GM12891 (cell line): ENCODE results near the gene APOB. TPM values are rescaled to one million over a fixed set of nuclear protein-coding genes. Genes with fewer than 3 reads are reported as not detected.
A peak's percentile ranks its signal among the peaks of the same experiment; 100 is the strongest.

Source experiments
- DNase-seq: peaks from one replicate; pipeline ENCODE4 v3.0.0; 2011; ENCODE audit warnings: low spot score; ENCODE audit not compliant: insufficient read length
- FAIRE-seq: peaks from 2 replicates; lab custom pipeline; 2011; peaks lifted over from hg19 to GRCh38; lab: Jason Lieb, UNC
- PAX5 ChIP-seq: IDR thresholded peaks from 2 replicates; pipeline ENCODE4 v1.6.1; 2011; ENCODE audit warnings: low read length, moderate library complexity, mild to moderate bottlenecking; ENCODE audit not compliant: insufficient read depth, severe bottlenecking
- POLR2A ChIP-seq: IDR thresholded peaks from 2 replicates; pipeline ENCODE4 v1.6.1; 2011; ENCODE audit warnings: low read depth, low read length, control low read depth
- POLR2AphosphoS5 ChIP-seq: IDR thresholded peaks from 2 replicates; pipeline ENCODE4 v1.6.1; 2011; ENCODE audit warnings: low read depth, low read length, control low read depth
- POU2F2 ChIP-seq: IDR thresholded peaks from 2 replicates; pipeline ENCODE4 v1.6.1; 2011; ENCODE audit warnings: low read depth, mild to moderate bottlenecking, control low read depth, low read length, moderate library complexity
- SPI1 ChIP-seq: IDR thresholded peaks from 2 replicates; pipeline ENCODE4 v1.6.1; 2011; ENCODE audit warnings: low read depth, low read length, control low read depth
- TAF1 ChIP-seq: IDR thresholded peaks from 2 replicates; pipeline ENCODE4 v1.6.1; 2011; ENCODE audit warnings: low read depth, low read length, control low read depth
- polyA plus RNA-seq: library from polyadenylated mRNA; unstranded; fragments of >200 nt; gene quantifications from one replicate; pipeline ENCODE4 v1.2.1, GENCODE V29; 2012; ENCODE audit warnings: low read depth, missing spikeins, inconsistent platforms; ENCODE audit not compliant: missing spikeins

Gene APOB, protein sequence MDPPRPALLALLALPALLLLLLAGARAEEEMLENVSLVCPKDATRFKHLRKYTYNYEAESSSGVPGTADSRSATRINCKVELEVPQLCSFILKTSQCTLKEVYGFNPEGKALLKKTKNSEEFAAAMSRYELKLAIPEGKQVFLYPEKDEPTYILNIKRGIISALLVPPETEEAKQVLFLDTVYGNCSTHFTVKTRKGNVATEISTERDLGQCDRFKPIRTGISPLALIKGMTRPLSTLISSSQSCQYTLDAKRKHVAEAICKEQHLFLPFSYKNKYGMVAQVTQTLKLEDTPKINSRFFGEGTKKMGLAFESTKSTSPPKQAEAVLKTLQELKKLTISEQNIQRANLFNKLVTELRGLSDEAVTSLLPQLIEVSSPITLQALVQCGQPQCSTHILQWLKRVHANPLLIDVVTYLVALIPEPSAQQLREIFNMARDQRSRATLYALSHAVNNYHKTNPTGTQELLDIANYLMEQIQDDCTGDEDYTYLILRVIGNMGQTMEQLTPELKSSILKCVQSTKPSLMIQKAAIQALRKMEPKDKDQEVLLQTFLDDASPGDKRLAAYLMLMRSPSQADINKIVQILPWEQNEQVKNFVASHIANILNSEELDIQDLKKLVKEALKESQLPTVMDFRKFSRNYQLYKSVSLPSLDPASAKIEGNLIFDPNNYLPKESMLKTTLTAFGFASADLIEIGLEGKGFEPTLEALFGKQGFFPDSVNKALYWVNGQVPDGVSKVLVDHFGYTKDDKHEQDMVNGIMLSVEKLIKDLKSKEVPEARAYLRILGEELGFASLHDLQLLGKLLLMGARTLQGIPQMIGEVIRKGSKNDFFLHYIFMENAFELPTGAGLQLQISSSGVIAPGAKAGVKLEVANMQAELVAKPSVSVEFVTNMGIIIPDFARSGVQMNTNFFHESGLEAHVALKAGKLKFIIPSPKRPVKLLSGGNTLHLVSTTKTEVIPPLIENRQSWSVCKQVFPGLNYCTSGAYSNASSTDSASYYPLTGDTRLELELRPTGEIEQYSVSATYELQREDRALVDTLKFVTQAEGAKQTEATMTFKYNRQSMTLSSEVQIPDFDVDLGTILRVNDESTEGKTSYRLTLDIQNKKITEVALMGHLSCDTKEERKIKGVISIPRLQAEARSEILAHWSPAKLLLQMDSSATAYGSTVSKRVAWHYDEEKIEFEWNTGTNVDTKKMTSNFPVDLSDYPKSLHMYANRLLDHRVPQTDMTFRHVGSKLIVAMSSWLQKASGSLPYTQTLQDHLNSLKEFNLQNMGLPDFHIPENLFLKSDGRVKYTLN (N-terminal part only)
- polyA plus RNA-seq, result not detected

GRCh38 chr2:21043744-21044532 is at the start of gene APOB:
APOB (minus strand) TSS chr2:21044073; CDS start chr2:21043945, 128 bp downstream.
- FAIRE-seq, result no peak
- TF ChIP-seq TAF1 (no peak), SPI1 (no peak), PAX5 (no peak), POU2F2 (no peak), POLR2AphosphoS5 (no peak), POLR2A (no peak)
- no peak for DNase-seq

DNA sequence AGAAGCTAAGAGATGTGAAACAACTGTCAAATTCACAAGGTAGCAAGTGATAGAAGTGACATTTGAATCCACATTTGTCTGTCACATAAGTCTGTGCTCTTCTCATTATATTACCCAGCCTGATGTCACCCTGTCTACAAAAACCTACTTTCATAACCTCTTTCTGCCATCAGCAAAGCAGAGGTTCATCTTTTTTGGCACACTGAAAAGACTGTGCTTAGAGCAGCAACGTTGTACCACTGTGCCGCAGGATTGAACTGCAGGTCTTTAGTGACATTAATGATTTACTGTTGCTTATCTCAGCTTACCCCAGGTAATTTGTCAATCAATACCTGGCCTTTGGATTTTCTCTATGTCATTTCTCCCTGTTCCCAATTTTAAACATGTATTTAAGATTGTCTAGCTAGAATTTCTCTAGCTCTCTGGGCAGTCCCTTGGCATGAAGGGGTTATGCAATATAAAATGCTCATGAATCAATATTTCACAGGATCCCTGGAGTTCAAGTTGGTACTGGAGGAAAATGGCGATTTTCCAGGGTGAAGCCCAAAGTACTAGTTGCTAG is 48.5 kb upstream of the APOB start:
- no peak for TF ChIP-seq POU2F2
- TF ChIP-seq TAF1, result no peak
- no peak for TF ChIP-seq POLR2A
- TF ChIP-seq POLR2AphosphoS5, result no peak
- no peak for TF ChIP-seq SPI1
- TF ChIP-seq PAX5, result no peak
- DNase-seq, result no peak
- no peak for FAIRE-seq

- FAIRE-seq, result no peak
- TF ChIP-seq POLR2A (no peak), PAX5 (no peak), POLR2AphosphoS5 (no peak), TAF1 (no peak), POU2F2 (no peak), SPI1 (no peak)
- DNase-seq, result no peak
These were observed 40.5 kb upstream of the APOB start for GRCh38 chr2:21084401-21084800.

DNA sequence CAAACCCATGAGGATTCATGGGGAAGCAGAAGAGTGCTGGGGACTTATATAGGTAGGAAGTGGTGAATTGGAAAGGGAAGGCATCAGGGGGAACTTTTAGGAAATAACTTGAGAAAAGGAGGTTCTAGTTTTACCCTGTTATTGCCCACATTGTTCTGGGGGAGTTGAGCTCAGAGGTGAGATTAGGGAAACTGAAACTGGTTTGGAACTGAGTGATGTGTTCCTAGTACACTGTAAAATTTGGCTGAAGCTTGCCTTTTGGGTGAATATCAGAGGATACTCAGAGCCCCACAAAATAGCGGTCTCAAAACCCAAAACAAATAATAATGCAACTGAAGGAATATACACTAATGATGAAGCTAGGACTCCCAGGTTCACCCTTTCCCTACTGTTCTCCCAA is 39.6 kb upstream of the APOB start:
- no peak for FAIRE-seq
- DNase-seq, result no peak
- TF ChIP-seq POLR2AphosphoS5, result no peak
- TF ChIP-seq PAX5, result no peak
- TF ChIP-seq SPI1, result no peak
- TF ChIP-seq POLR2A, result no peak
- TF ChIP-seq POU2F2, result no peak
- no peak for TF ChIP-seq TAF1

- FAIRE-seq, result no peak
- TF ChIP-seq PAX5 (no peak), POLR2AphosphoS5 (no peak), POU2F2 (no peak), TAF1 (no peak), SPI1 (no peak), POLR2A (no peak)
- no peak for DNase-seq
These were observed 34.4 kb upstream of the APOB start for GRCh38 chr2:21078296-21078695.

DNA sequence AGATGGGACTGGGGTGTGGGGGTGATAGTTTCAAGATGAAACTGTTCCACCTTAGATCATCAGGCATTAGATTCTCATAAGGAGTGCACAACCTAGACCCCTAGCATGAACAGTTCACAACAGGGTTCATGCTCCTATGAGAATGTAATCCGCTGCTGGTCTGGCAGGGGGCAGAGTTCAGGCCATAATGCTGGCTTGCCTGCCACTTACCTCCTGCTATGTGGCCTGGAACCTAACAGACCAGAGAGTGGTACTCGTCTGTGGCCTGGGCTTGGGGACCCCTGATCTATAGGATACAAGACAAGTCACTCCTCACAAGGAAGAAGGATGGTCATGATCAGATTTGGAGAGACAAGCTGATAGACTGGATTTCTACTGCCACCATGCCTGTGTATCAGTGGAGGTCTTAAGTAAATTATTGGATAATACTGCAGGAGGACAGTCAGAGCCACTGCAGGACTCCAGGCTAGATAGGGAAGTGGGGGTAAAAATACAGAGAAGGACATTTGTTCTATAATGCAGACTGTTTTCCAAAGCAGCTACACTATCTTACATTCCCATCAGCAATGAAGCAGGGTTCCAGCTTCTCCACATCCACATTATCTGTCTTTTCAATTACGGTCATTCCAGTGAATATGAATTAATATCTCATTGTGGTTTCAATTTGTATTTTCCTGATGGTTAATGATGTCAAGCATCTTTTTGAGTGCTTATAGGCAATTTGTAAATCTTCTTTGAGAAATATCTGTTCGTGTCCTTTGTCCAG is 28.8 kb upstream of the APOB start:
- FAIRE-seq, result peak; percentile 64
- DNase-seq, result no peak
- TF ChIP-seq PAX5 (no peak), POU2F2 (no peak), POLR2AphosphoS5 (no peak), SPI1 (no peak), TAF1 (no peak), POLR2A (no peak)

DNA sequence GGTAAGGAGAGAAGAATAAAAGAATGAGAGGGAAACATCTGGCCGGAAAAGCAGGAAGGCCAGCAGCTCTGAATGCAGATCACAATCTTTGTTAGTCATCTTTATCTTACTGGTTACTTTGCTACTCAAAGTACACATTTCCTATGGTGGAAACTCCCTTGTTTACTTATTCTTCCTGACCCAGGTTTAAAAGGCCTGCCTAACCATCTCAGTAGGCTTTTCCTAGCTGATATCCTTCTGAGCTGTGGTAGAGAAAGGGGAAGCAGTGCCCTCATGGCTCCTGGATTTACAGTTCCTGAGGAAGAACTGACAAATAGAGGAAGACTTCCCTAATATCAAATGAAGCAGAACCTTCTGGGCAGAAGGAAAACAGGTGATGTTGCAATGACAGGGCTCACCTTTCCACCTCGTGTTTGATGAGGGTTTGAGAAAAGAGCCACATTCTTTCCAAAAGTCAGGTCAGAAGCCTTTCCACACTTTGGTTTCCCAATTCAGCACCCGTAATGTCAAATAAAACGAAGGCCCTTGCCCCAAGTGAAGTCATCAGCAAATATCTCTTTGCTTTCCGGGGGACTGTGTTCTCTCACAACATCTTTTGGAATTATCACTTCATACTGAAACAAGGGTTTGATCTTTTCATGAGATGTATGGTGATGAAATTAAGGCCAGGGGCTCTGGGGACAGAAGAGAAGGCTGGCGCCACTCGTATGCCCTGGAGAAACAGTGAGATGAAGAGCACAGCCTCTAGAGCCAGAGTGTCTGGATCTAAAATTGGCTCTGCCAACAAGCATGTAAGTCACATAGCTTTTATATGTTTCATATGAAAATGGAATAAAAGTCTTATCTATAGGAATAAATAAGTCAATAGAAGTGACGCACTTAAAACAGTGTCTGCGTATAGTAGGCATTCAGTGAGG is 26.7 kb upstream of the APOB start:
- DNase-seq, result no peak
- FAIRE-seq, result no peak
- TF ChIP-seq SPI1 (no peak), POLR2A (no peak), PAX5 (no peak), TAF1 (no peak), POU2F2 (no peak), POLR2AphosphoS5 (no peak)
